Measurements from ENCODE around the gene COPG1. TPM values are rescaled to one million over a fixed set of nuclear protein-coding genes. Genes with fewer than 3 reads are reported as not detected.

Gene COPG1
- total RNA-seq, 3 donors from 2014 or later (not counting 1 experiment from before 2014, with no cell fraction given), result 127 to 141 (median 135) TPM

DNA sequence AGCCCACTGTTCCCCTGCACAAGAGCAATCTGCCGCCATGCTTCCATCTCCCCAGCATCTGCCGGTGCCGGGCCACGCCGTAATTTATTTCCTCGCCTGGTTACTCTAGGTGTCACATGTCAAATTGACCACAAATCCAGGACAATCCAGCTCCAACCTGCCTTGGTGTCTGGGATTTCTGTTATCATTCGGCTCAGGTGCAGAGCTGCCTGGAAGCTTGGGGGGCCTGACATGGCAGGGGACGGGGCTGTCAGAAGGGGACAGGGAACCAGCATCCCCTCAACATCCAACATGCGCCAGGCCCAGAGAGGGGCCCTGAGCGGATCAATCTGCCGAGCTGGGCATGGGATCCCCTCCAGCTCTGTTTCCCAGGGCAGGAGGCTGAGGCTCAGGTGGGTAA is 77.2 kb downstream of the COPG1 start:
- TF ChIP-seq, protein P1, sequence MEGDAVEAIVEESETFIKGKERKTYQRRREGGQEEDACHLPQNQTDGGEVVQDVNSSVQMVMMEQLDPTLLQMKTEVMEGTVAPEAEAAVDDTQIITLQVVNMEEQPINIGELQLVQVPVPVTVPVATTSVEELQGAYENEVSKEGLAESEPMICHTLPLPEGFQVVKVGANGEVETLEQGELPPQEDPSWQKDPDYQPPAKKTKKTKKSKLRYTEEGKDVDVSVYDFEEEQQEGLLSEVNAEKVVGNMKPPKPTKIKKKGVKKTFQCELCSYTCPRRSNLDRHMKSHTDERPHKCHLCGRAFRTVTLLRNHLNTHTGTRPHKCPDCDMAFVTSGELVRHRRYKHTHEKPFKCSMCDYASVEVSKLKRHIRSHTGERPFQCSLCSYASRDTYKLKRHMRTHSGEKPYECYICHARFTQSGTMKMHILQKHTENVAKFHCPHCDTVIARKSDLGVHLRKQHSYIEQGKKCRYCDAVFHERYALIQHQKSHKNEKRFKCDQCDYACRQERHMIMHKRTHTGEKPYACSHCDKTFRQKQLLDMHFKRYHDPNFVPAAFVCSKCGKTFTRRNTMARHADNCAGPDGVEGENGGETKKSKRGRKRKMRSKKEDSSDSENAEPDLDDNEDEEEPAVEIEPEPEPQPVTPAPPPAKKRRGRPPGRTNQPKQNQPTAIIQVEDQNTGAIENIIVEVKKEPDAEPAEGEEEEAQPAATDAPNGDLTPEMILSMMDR (IDR thresholded peaks at IDR 0.05), result no peak
- whole genome bisulfite sequencing (ENCODE audit: insufficient coverage), result 97% methylated on average over 11 of the region's 11 CpGs
- Mint-ChIP-seq H3K4me1 (no peaks in the 10 kb centered on the region), H3K4me3 (no peak overlapping the region), H3K27ac (no peak overlapping the region), H3K36me3 (no peaks in the 10 kb centered on the region), H3K27me3 (ENCODE audit: low read depth in 2 of 2) (no peaks in the 10 kb centered on the region), H3K9me3 (no peaks in the 10 kb centered on the region)
- DNase-seq, result no peak
- H3K4me1 ChIP-seq (ENCODE audit: control insufficient read depth, insufficient read depth, low read length), result no peaks in the 10 kb centered on the region
- no peak overlapping the region for H3K27ac ChIP-seq (ENCODE audit: low read length)
- H3K27me3 ChIP-seq (ENCODE audit: control insufficient read depth, insufficient read depth, low read length), result no peaks in the 10 kb centered on the region
- H3K4me3 ChIP-seq (ENCODE audit: low read length), result no peak overlapping the region
- no peaks in the 10 kb centered on the region for H3K9me3 ChIP-seq (ENCODE audit: control insufficient read depth, insufficient read depth, low read length)
- no peak for ATAC-seq
- H3K36me3 ChIP-seq (ENCODE audit: control insufficient read depth, insufficient read depth, low read length), result no peaks in the 10 kb centered on the region
- intact Hi-C loops (cut with micrococcal nuclease), result no loop called here

Other genes starting within 250 kb of the COPG1 start
- gene EFCC1, start 248.3 kb upstream of the COPG1 start, total RNA-seq, result under 1 TPM in 2 of 3 donors, not detected in 1; 0.28 to 0.70 TPM
- gene GP9, start 188.8 kb upstream of the COPG1 start, total RNA-seq, result 1 to 10 TPM in 2 of 3 donors, under 1 TPM in 1; 0.86 to 8.6 (median 3.8) TPM
- 10 to 100 TPM; 36.5 to 47.2 (median 38.3) TPM for gene RAB43, start 127.8 kb upstream of the COPG1 start, total RNA-seq
- 10 to 100 TPM; 51.9 to 58.2 (median 56.1) TPM for gene ISY1, start 88.5 kb upstream of the COPG1 start, total RNA-seq
- 100 to 1,000 TPM; 202 to 223 (median 211) TPM for gene CNBP, start 65.7 kb upstream of the COPG1 start, total RNA-seq
- 10 to 100 TPM; 37.3 to 42.8 (median 40.9) TPM for gene HMCES, start 29.3 kb downstream of the COPG1 start, total RNA-seq
- 1 to 10 TPM in 2 of 3 donors, under 1 TPM in 1; 0.94 to 3.3 (median 1.4) TPM for gene EFCAB12, start 179.0 kb downstream of the COPG1 start, total RNA-seq
- gene MBD4, start 190.3 kb downstream of the COPG1 start, total RNA-seq, result 10 to 100 TPM; 46.4 to 55.6 (median 48.0) TPM
- 10 to 100 TPM; 20.7 to 26.6 (median 23.9) TPM for gene IFT122, start 190.6 kb downstream of the COPG1 start, total RNA-seq